Activated CD8-positive, alpha-beta T cell treated with anti-CD3 and anti-CD28 coated beads for 36 hours (primary cell): Measurements from ENCODE around the gene KITLG. TPM values are rescaled to one million over a fixed set of nuclear protein-coding genes. Genes with fewer than 3 reads are reported as not detected.
"Not testable (repeated sequence)": the region's sequence is repeated elsewhere in the genome, so short reads cannot be mapped to it uniquely, and the experiment has no call there.

Experiments
- ATAC-seq: fragments of 200-7000 bp; cut with Tn5 transposase; one replicate; pipeline ENCODE4 v1.10.0; 2021; ENCODE audit warnings: mild to moderate bottlenecking, moderate library complexity
- CTCF ChIA-PET: fragments of 350-600 bp; sonication (Branson Sonifier 250); formaldehyde crosslinking; loops from one replicate; lab custom pipeline; 2021; ENCODE audit warnings: antibody characterized with exemption; lab: Charles Lee
- POLR2A ChIA-PET: fragments of 350-600 bp; sonication (Branson Sonifier 250); formaldehyde crosslinking; loops from one replicate; lab custom pipeline; 2021; ENCODE audit warnings: antibody characterized with exemption; lab: Charles Lee
- DNase-seq: peaks from one replicate; pipeline ENCODE4 v3.0.0-alpha.2; 2020
- H3K27ac Mint-ChIP-seq: one replicate; pipeline ENCODE4 v1.8.0; 2021; ENCODE audit warnings: mild to moderate bottlenecking, mixed read lengths
- H3K27me3 Mint-ChIP-seq: one replicate; pipeline ENCODE4 v1.8.0; 2021; ENCODE audit warnings: mixed read lengths
- H3K36me3 Mint-ChIP-seq: one replicate; pipeline ENCODE4 v1.8.0; 2021; ENCODE audit warnings: low read depth, mixed read lengths
- H3K4me1 Mint-ChIP-seq: one replicate; pipeline ENCODE4 v1.8.0; 2021; ENCODE audit warnings: low read depth, mixed read lengths
- H3K4me3 Mint-ChIP-seq: one replicate; pipeline ENCODE4 v1.8.0; 2021; ENCODE audit warnings: mild to moderate bottlenecking, moderate library complexity, mixed read lengths
- H3K9me3 Mint-ChIP-seq: one replicate; pipeline ENCODE4 v1.8.0; 2021; ENCODE audit warnings: mixed read lengths
- CTCF ChIP-seq: fragments of 200-600 bp; IDR thresholded peaks from one replicate; pipeline ENCODE4 v1.8.0; 2022; ENCODE audit warnings: antibody characterized with exemption, mild to moderate bottlenecking
- intact Hi-C: fragments of 100-400 bp; cut with micrococcal nuclease; formaldehyde crosslinking; loops from one replicate; pipeline ENCODE4 v1.10.0; 2022
- total RNA-seq, 2 experiments: library from RNA; stranded (reverse); gene quantifications; one replicate each; pipeline ENCODE4 v1.2.3, GENCODE V29; 2021

Gene KITLG
- total RNA-seq, 2 experiments from 2014 or later = not detected

GRCh38 chr12:88472775-88473174, 107.5 kb downstream of the KITLG start:
- TF ChIP-seq CTCF = no peak
- no peaks in the 10 kb centered on the region for H3K36me3 Mint-ChIP-seq
- H3K9me3 Mint-ChIP-seq = peaks cover 3% of the 10 kb centered on the region
- ChIA-PET CTCF (no interaction called here), POLR2A (no interaction called here)
- no peak overlapping the region for H3K4me3 Mint-ChIP-seq
- intact Hi-C loops = no loop called here
- no peaks in the 10 kb centered on the region for H3K27me3 Mint-ChIP-seq
- no peak for DNase-seq
- no peak for ATAC-seq
- H3K27ac Mint-ChIP-seq = no peak overlapping the region
- no peaks in the 10 kb centered on the region for H3K4me1 Mint-ChIP-seq

GRCh38 chr12:88472248-88472647, 108.0 kb downstream of the KITLG start:
- Mint-ChIP-seq H3K4me1 (no peaks in the 10 kb centered on the region), H3K27ac (no peak overlapping the region), H3K27me3 (no peaks in the 10 kb centered on the region), H3K9me3 (peaks cover under 1% of the 10 kb centered on the region), H3K36me3 (no peaks in the 10 kb centered on the region), H3K4me3 (no peak overlapping the region)
- DNase-seq (no peak), ATAC-seq (no peak)
- ChIA-PET CTCF (no interaction called here), POLR2A (no interaction called here)
- intact Hi-C loops = no loop called here
- TF ChIP-seq CTCF = no peak

GRCh38 chr12:88471331-88472045, 108.8 kb downstream of the KITLG start:
- Mint-ChIP-seq H3K27ac (no peak overlapping the region), H3K27me3 (no peaks in the 10 kb centered on the region), H3K4me1 (no peaks in the 10 kb centered on the region), H3K9me3 (peaks cover 2% of the 10 kb centered on the region), H3K4me3 (no peak overlapping the region), H3K36me3 (no peaks in the 10 kb centered on the region)
- TF ChIP-seq CTCF = no peak
- no peak for DNase-seq
- CTCF ChIA-PET = no interaction called here
- intact Hi-C loops = no loop called here
- POLR2A ChIA-PET = no interaction called here
- no peak for ATAC-seq

- DNase-seq = no peak
- POLR2A ChIA-PET = no interaction called here
- H3K27ac Mint-ChIP-seq = no peak overlapping the region
- CTCF ChIA-PET = no interaction called here
- peaks cover 4% of the 10 kb centered on the region for H3K9me3 Mint-ChIP-seq
- no peak for ATAC-seq
- no peaks in the 10 kb centered on the region for H3K4me1 Mint-ChIP-seq
- TF ChIP-seq CTCF = no peak
- H3K36me3 Mint-ChIP-seq = no peaks in the 10 kb centered on the region
- H3K4me3 Mint-ChIP-seq = no peak overlapping the region
- H3K27me3 Mint-ChIP-seq = no peaks in the 10 kb centered on the region
- intact Hi-C loops = no loop called here
These were observed 111.1 kb downstream of the KITLG start for GRCh38 chr12:88469154-88469553.

GRCh38 chr12:88468581-88468980, 111.7 kb downstream of the KITLG start:
- intact Hi-C loops = no loop called here
- ChIA-PET POLR2A (no interaction called here), CTCF (no interaction called here)
- H3K4me1 Mint-ChIP-seq = no peaks in the 10 kb centered on the region
- no peak for DNase-seq
- no peak overlapping the region for H3K27ac Mint-ChIP-seq
- H3K9me3 Mint-ChIP-seq = peaks cover 4% of the 10 kb centered on the region
- TF ChIP-seq CTCF = no peak
- H3K27me3 Mint-ChIP-seq = no peaks in the 10 kb centered on the region
- H3K4me3 Mint-ChIP-seq = no peak overlapping the region
- no peaks in the 10 kb centered on the region for H3K36me3 Mint-ChIP-seq
- ATAC-seq = no peak

GRCh38 chr12:88466708-88467107, 113.6 kb downstream of the KITLG start:
- H3K4me1 Mint-ChIP-seq, ATAC-seq, DNase-seq, H3K27me3 Mint-ChIP-seq, H3K4me3 Mint-ChIP-seq, intact Hi-C loops, H3K36me3 Mint-ChIP-seq, H3K27ac Mint-ChIP-seq, H3K9me3 Mint-ChIP-seq, POLR2A ChIA-PET, CTCF ChIA-PET: not testable (repeated sequence)
